Naive thymus-derived CD8-positive, alpha-beta T cell (primary cell): ENCODE results near the gene SEMA3C. TPM values are rescaled to one million over a fixed set of nuclear protein-coding genes. Genes with fewer than 3 reads are reported as not detected.
"Not testable (repeated sequence)": the region's sequence is repeated elsewhere in the genome, so short reads cannot be mapped to it uniquely, and the experiment has no call there.

Experiments used
- ATAC-seq, 2 donors: fragments of 150-1000 bp; cut with Tn5 transposase in 1 of 2; sonication (Bioruptor Pico), chemical (Tn5 transposase) in 1 of 2; 1 replicate in 1 of 2; 2 replicates in 1 of 2; pipeline ENCODE4 v1.10.0; 2021; ENCODE audit warnings: mild to moderate bottlenecking in 2 of 2, moderate library complexity in 2 of 2
- POLR2A ChIA-PET: fragments of 350-600 bp; sonication (Branson Sonifier 250); formaldehyde crosslinking; loops from one replicate; lab custom pipeline; 2021; ENCODE audit warnings: antibody characterized with exemption; lab: Charles Lee
- DNase-seq, 10 donors: peaks; one replicate each; pipeline versions ENCODE4 v3.0.0 to v3.0.0-alpha.2; 2020 to 2022
- H3K27ac Mint-ChIP-seq, 10 donors: one replicate each; pipeline ENCODE4 v1.8.0; 2020 to 2022; ENCODE audit warnings: mild to moderate bottlenecking in 10 of 10, mixed read lengths in 10 of 10, moderate library complexity in 4 of 10, inconsistent platforms in 1 of 10
- H3K27me3 Mint-ChIP-seq, 5 donors: one replicate each; pipeline ENCODE4 v1.8.0; 2021 to 2022; ENCODE audit warnings: mixed read lengths in 5 of 5
- H3K36me3 Mint-ChIP-seq, 3 donors: one replicate each; pipeline ENCODE4 v1.8.0; 2020 to 2022; ENCODE audit warnings: mixed read lengths in 3 of 3, mild to moderate bottlenecking in 2 of 3, inconsistent platforms in 1 of 3
- H3K4me1 Mint-ChIP-seq, 4 donors: one replicate each; pipeline ENCODE4 v1.8.0; 2021 to 2022; ENCODE audit warnings: mixed read lengths in 4 of 4
- H3K4me3 Mint-ChIP-seq, 10 donors: one replicate each; pipeline ENCODE4 v1.8.0; 2020 to 2022; ENCODE audit warnings: mild to moderate bottlenecking in 10 of 10, mixed read lengths in 10 of 10, moderate library complexity in 6 of 10, inconsistent platforms in 1 of 10
- H3K9me3 Mint-ChIP-seq, 9 donors: one replicate each; pipeline ENCODE4 v1.8.0; 2020 to 2022; ENCODE audit warnings: mixed read lengths in 9 of 9, mild to moderate bottlenecking in 3 of 9, inconsistent platforms in 1 of 9, moderate library complexity in 1 of 9
- polyA plus RNA-seq, 3 donors: library from polyadenylated mRNA; unstranded; fragments of 300-500 nt; fragmentation: Illumina TruSeq; gene quantifications; one replicate each; pipeline ENCODE4 v1.2.3, GENCODE V29; 2021
- total RNA-seq, 8 experiments: library from RNA in 2 of 8; stranded (reverse) in 2 of 8; gene quantifications; one replicate each; pipeline ENCODE4 v1.2.3 and lab custom pipeline; 2021 to 2026

The SEMA3C gene
- total and polyA plus RNA-seq, 5 experiments from 2014 or later, result not detected

DNA sequence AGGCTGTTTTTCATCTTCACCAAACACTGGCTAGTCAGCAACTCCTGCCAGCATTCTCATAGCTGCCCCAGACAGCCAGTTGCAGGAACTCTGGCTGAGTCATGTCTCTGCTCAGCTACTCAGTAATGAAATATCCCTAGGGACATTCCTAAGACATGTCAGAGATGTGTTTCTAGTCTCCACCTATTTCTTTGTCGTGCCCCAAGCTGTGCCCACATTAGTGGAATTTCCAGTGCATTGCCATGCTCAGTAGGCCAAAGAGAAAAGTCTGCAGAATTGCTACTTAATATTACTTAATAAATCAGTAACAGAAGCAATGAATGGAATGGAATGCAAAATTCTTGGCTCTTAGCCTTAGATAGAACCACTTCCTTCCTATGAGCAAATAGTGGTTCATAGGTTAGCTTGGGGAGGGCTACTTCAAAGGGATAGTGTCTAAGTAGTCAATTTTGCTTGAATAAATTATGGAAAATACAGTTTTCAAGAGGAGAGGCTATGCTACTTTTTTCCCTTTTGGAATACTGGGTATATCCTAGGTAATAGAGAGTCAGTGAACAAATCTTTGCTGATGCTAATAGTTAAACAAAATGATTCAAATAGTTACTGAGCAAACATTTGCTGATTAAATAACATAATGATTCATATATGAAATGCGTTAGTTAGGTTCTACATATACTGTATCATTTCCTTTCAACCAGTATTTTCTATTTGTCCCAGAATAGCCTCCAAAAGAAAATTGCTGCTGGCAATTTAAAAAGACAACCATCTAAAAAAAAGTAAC, 23.6 kb upstream of the SEMA3C start:
- POLR2A ChIA-PET, result no interaction called here
- Mint-ChIP-seq H3K27ac (no peak overlapping the region), H3K36me3 (no peaks in the 10 kb centered on the region), H3K4me3 (no peak overlapping the region), H3K4me1 (no peaks in the 10 kb centered on the region), H3K27me3 (peaks cover 0 to 3% (median 0%) of the 10 kb centered on the region in 5 donors), H3K9me3 (peaks cover 0 to 1% (median 0%) of the 10 kb centered on the region in 9 donors)
- DNase-seq, result no peak
- ATAC-seq, result no peak

- H3K4me3 Mint-ChIP-seq, result no peak overlapping the region
- ATAC-seq (no peak), DNase-seq (no peak)
- no peak overlapping the region for H3K27ac Mint-ChIP-seq
- H3K27me3 Mint-ChIP-seq, result peaks cover 0 to 3% (median 0%) of the 10 kb centered on the region in 5 donors
- H3K9me3 Mint-ChIP-seq, result peaks cover 0 to 3% (median 0%) of the 10 kb centered on the region in 9 donors
- POLR2A ChIA-PET, result no interaction called here
- no peaks in the 10 kb centered on the region for H3K36me3 Mint-ChIP-seq
- H3K4me1 Mint-ChIP-seq, result no peaks in the 10 kb centered on the region
These were observed 22.4 kb upstream of the SEMA3C start for GRCh38 chr7:80941208-80941758.

DNA sequence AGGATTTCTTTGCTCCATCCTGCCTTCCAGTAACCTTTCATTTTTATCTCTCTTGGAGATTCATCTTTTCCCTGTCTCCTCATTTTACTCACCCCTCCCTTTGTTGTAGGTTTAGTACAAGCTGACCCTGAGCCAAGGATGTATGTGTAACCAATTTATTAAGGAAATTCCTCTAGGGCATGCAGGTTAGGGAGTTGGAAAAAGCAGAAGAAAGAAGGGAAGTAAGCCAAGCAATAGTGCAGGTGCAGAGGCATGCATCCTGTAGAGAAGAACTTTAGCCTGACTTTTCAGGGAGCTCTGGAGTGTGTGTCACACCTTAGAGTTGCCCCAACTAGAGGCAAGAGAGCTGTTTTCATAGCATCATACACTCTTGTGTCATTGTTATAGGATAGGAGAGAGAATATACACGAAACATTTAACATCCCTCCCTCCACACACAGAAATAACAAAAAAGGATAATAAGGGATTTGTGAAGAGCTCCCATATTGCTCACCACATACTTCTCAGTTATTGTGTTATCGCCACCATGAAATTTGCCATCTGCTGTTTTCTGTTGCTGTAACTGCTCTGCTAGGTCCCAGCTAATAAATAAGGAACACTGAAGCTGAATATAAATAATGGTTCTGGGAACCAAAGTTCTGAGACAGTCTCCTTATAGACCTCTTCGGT, 21.8 kb upstream of the SEMA3C start:
- DNase-seq (no peak), ATAC-seq (no peak)
- POLR2A ChIA-PET, result no interaction called here
- Mint-ChIP-seq H3K9me3 (peaks cover 0 to 6% (median 0%) of the 10 kb centered on the region in 9 donors), H3K27ac (no peak overlapping the region), H3K4me1 (no peaks in the 10 kb centered on the region), H3K4me3 (no peak overlapping the region), H3K36me3 (no peaks in the 10 kb centered on the region), H3K27me3 (peaks cover 0 to 3% (median 2%) of the 10 kb centered on the region in 5 donors)

DNA sequence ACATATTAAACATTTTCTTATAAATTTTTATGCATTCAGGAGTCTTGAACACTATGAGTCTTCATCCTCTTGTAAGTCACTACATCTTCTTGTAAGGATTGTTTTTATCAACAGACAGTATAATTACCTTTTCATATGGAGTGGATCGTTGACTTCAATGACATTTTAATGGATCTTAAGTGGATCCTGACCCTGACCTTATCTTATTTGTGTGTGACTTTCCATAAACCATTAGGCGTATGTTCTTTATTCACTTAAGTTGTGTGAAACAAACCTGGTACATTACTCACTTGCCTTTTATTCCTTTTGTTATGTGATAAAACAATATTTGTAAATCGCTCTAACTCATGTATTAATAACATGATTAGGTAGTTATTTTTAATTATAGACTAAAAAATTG, 18.5 kb upstream of the SEMA3C start:
- Mint-ChIP-seq H3K27me3 (peaks cover 0 to 2% (median 0%) of the 10 kb centered on the region in 5 donors), H3K27ac (no peak overlapping the region), H3K4me3 (no peak overlapping the region), H3K9me3 (peaks cover 0 to 6% (median 0%) of the 10 kb centered on the region in 9 donors), H3K4me1 (no peaks in the 10 kb centered on the region), H3K36me3 (no peaks in the 10 kb centered on the region)
- POLR2A ChIA-PET, result no interaction called here
- ATAC-seq (no peak), DNase-seq (no peak)

GRCh38 chr7:80935991-80936780, 17.3 kb upstream of the SEMA3C start:
- H3K36me3 Mint-ChIP-seq, result no peaks in the 10 kb centered on the region
- no peaks in the 10 kb centered on the region for H3K4me1 Mint-ChIP-seq
- H3K9me3 Mint-ChIP-seq, result peaks cover 0 to 6% (median 0%) of the 10 kb centered on the region in 9 donors
- POLR2A ChIA-PET, result no interaction called here
- H3K4me3 Mint-ChIP-seq, result no peak overlapping the region
- H3K27me3 Mint-ChIP-seq, result peaks cover 0 to 4% (median 0%) of the 10 kb centered on the region in 5 donors
- DNase-seq (no peak), ATAC-seq (no peak)
- H3K27ac Mint-ChIP-seq, result no peak overlapping the region

GRCh38 chr7:80934321-80934720, 15.5 kb upstream of the SEMA3C start:
- POLR2A ChIA-PET, result no interaction called here
- H3K4me1 Mint-ChIP-seq, result no peaks in the 10 kb centered on the region
- no peak overlapping the region for H3K27ac Mint-ChIP-seq
- H3K27me3 Mint-ChIP-seq, result peaks cover 0 to 4% (median 0%) of the 10 kb centered on the region in 5 donors
- no peak for DNase-seq
- H3K9me3 Mint-ChIP-seq, result peaks cover 0 to 9% (median 0%) of the 10 kb centered on the region in 9 donors
- H3K4me3 Mint-ChIP-seq, result no peak overlapping the region
- ATAC-seq, result no peak
- no peaks in the 10 kb centered on the region for H3K36me3 Mint-ChIP-seq

- no peak for DNase-seq
- H3K9me3 Mint-ChIP-seq, result peaks cover 0 to 9% (median 0%) of the 10 kb centered on the region in 9 donors
- H3K36me3 Mint-ChIP-seq, result no peaks in the 10 kb centered on the region
- H3K27me3 Mint-ChIP-seq, result peaks cover 0 to 4% (median 0%) of the 10 kb centered on the region in 5 donors
- no peak overlapping the region for H3K4me3 Mint-ChIP-seq
- no peaks in the 10 kb centered on the region for H3K4me1 Mint-ChIP-seq
- ATAC-seq, result no peak
- POLR2A ChIA-PET, result no interaction called here
- no peak overlapping the region for H3K27ac Mint-ChIP-seq
These were observed 13.7 kb upstream of the SEMA3C start for GRCh38 chr7:80932536-80932935.

GRCh38 chr7:80929619-80930018, 10.8 kb upstream of the SEMA3C start:
- H3K27ac Mint-ChIP-seq, result no peak overlapping the region
- peaks cover 0 to 4% (median 0%) of the 10 kb centered on the region in 9 donors for H3K9me3 Mint-ChIP-seq
- H3K36me3 Mint-ChIP-seq, result no peaks in the 10 kb centered on the region
- DNase-seq (no peak), ATAC-seq (no peak)
- POLR2A ChIA-PET, result no interaction called here
- no peaks in the 10 kb centered on the region for H3K4me1 Mint-ChIP-seq
- no peak overlapping the region for H3K4me3 Mint-ChIP-seq
- peaks cover 0 to 3% (median 2%) of the 10 kb centered on the region in 5 donors for H3K27me3 Mint-ChIP-seq

DNA sequence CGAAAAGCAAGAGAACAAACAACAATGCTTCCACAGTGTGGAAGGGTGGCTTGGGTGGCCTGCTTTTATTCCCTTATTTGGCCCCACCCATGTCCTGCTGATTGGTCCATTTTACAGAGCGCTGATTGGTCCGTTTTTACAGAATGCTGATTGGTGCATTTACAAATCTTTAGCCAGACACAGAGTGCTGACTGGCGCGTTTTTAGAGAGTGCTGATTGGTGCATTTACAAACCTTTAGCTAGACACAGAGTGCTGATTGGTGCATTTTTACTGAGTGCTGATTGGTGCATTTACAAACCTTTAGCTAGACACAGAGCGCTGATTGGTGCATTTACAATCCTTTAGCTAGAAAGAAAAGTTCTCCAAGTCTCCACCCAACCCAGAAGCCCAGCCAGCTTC, 8.1 kb upstream of the SEMA3C start:
- H3K9me3 Mint-ChIP-seq, POLR2A ChIA-PET, H3K4me1 Mint-ChIP-seq, H3K27ac Mint-ChIP-seq, DNase-seq, H3K4me3 Mint-ChIP-seq, H3K27me3 Mint-ChIP-seq, ATAC-seq, H3K36me3 Mint-ChIP-seq: not testable (repeated sequence)

GRCh38 chr7:80924090-80924489, 5.2 kb upstream of the SEMA3C start:
- ATAC-seq (no peak), DNase-seq (no peak)
- Mint-ChIP-seq H3K4me1 (peaks cover 0 to 4% (median 0%) of the 10 kb centered on the region in 4 donors), H3K36me3 (peaks cover 0 to 7% (median 0%) of the 10 kb centered on the region in 3 donors), H3K4me3 (no peak overlapping the region), H3K27me3 (peaks cover 15 to 34% (median 16%) of the 10 kb centered on the region in 5 donors), H3K9me3 (peaks cover 0 to 3% (median 0%) of the 10 kb centered on the region in 9 donors), H3K27ac (no peak overlapping the region)
- POLR2A ChIA-PET, result no interaction called here

DNA sequence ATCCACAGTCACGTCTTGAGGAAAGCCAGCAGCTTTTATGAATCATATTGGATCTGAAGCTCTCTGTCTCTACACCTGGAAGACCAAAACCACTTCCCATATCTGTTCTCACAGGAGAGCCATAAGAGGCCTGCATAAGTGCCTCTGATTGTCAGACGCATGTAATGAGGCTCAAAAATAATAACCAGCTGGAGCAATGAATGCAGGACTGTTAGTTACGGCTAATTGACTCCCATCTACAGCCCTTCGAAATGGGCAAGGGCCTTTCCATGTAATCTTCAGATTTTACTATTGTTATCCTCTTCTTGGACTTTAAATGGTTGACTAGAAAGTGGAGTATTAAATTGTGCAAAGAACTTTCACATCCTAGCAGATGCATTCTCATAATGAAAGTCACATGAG, 4.4 kb upstream of the SEMA3C start:
- Mint-ChIP-seq H3K4me3 (no peak overlapping the region), H3K27me3 (peaks cover 19 to 41% (median 20%) of the 10 kb centered on the region in 5 donors), H3K27ac (no peak overlapping the region), H3K36me3 (peaks cover 0 to 7% (median 0%) of the 10 kb centered on the region in 3 donors), H3K4me1 (peaks cover 0 to 7% (median 5%) of the 10 kb centered on the region in 4 donors), H3K9me3 (peaks cover 0 to 3% (median 0%) of the 10 kb centered on the region in 9 donors)
- POLR2A ChIA-PET, result no interaction called here
- no peak for ATAC-seq
- DNase-seq, result no peak

DNA sequence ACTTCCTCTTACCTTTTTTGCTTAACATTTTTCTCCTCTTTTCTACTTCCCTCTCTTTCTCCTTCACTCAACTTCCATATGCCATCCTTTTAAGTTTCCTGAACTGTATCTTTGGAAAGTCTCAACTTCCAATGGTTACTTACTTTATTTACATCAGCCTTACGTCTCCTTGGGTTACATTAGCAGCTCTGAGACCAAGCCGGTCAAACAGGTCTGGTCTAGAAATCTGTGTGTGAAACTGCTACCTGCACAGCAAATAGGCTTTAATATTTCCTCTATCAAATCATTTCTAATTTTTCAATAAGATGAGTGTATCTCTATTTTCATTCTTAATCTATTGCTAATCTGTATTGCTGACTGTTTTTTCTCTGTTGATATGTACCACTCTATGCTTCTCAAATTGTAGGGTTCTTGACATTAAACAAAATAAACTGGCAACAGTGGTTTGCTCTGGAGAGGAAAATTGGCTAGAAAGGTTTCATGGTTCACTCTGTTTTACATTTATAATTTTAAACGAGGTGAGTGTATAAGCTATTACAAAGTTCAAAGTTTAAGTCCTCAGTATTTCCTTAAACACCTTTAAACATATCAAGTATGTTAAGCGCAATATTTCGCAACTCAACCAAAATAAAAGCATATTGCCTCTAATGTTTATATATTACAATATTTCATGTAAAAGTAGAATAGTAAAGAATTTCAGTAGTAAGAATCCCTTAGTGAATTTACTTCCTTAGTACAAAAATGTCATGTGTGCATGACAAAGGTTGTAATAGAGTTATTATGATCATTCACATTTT, 3.6 kb upstream of the SEMA3C start:
- ATAC-seq (no peak), DNase-seq (no peak)
- Mint-ChIP-seq H3K4me1 (peaks cover 0 to 7% (median 5%) of the 10 kb centered on the region in 4 donors), H3K4me3 (no peak overlapping the region), H3K36me3 (peaks cover 0 to 7% (median 0%) of the 10 kb centered on the region in 3 donors), H3K27me3 (peaks cover 24 to 48% (median 25%) of the 10 kb centered on the region in 5 donors), H3K27ac (no peak overlapping the region), H3K9me3 (peaks cover 0 to 3% (median 0%) of the 10 kb centered on the region in 9 donors)
- POLR2A ChIA-PET, result no interaction called here
